HEK293 (cell line): ENCODE measurements around the gene APC2.

Source experiments
- AEBP2 ChIP-seq: fragments of 450-650 bp; formaldehyde crosslinking; IDR thresholded peaks from 2 replicates; pipeline ENCODE4 v1.5.1; 2016; ENCODE audit warnings: missing biosample characterization, missing genetic modification characterization, borderline replicate concordance
- BCL11A ChIP-seq: fragments of 450-650 bp; formaldehyde crosslinking; IDR thresholded peaks from 2 replicates; pipeline ENCODE4 v1.5.1; 2016; ENCODE audit warnings: low read depth, missing biosample characterization, missing genetic modification characterization
- CTCF ChIP-seq: fragments of 450-650 bp; formaldehyde crosslinking; IDR thresholded peaks from 2 replicates; pipeline ENCODE4 v1.5.1; 2016; ENCODE audit warnings: missing biosample characterization, missing genetic modification characterization
- GLIS1 ChIP-seq: fragments of 450-650 bp; formaldehyde crosslinking; IDR thresholded peaks from 2 replicates; pipeline ENCODE4 v1.5.1; 2016; ENCODE audit warnings: missing biosample characterization, missing genetic modification characterization
- GLIS2 ChIP-seq: fragments of 450-650 bp; formaldehyde crosslinking; IDR thresholded peaks from 2 replicates; pipeline ENCODE4 v1.5.1; 2016; ENCODE audit warnings: missing biosample characterization, missing genetic modification characterization
- KLF17 ChIP-seq: fragments of 450-650 bp; formaldehyde crosslinking; IDR thresholded peaks from 2 replicates; pipeline ENCODE4 v1.5.1; 2016; ENCODE audit warnings: missing biosample characterization, missing genetic modification characterization
- KLF9 ChIP-seq: fragments of 450-650 bp; formaldehyde crosslinking; IDR thresholded peaks from 2 replicates; pipeline ENCODE4 v1.5.1; 2016; ENCODE audit warnings: missing biosample characterization, missing genetic modification characterization, low read depth
- PATZ1 ChIP-seq: fragments of 450-650 bp; formaldehyde crosslinking; IDR thresholded peaks from 2 replicates; pipeline ENCODE4 v1.5.1; 2016; ENCODE audit warnings: missing biosample characterization, missing genetic modification characterization
- SCRT2 ChIP-seq: fragments of 450-650 bp; formaldehyde crosslinking; IDR thresholded peaks from 2 replicates; pipeline ENCODE4 v1.5.1; 2016; ENCODE audit warnings: missing biosample characterization, missing genetic modification characterization
- TRIM28 ChIP-seq: IDR thresholded peaks from 2 replicates; pipeline ENCODE4 v1.6.1; 2011; ENCODE audit warnings: low read length, control low read depth, borderline replicate concordance
- ZBTB44 ChIP-seq: fragments of 450-650 bp; IDR thresholded peaks from 2 replicates; pipeline ENCODE4 v1.5.1; 2018; ENCODE audit warnings: missing biosample characterization, mild to moderate bottlenecking, missing genetic modification characterization
- ZFP37 ChIP-seq: fragments of 450-650 bp; formaldehyde crosslinking; IDR thresholded peaks from 2 replicates; pipeline ENCODE4 v1.5.1; 2016; ENCODE audit warnings: missing biosample characterization, missing genetic modification characterization
- ZIC2 ChIP-seq: fragments of 450-650 bp; formaldehyde crosslinking; IDR thresholded peaks from 2 replicates; pipeline ENCODE4 v1.5.1; 2016; ENCODE audit warnings: missing biosample characterization, missing genetic modification characterization
- ZNF138 ChIP-seq: fragments of 450-650 bp; formaldehyde crosslinking; IDR thresholded peaks from 2 replicates; pipeline ENCODE4 v1.5.1; 2016; ENCODE audit warnings: missing biosample characterization, missing genetic modification characterization, borderline replicate concordance
- ZNF148 ChIP-seq: fragments of 450-650 bp; formaldehyde crosslinking; IDR thresholded peaks from 2 replicates; pipeline ENCODE4 v1.5.0; 2017; ENCODE audit warnings: missing biosample characterization, missing genetic modification characterization, borderline replicate concordance
- ZNF223 ChIP-seq: fragments of 450-650 bp; formaldehyde crosslinking; IDR thresholded peaks from 2 replicates; pipeline ENCODE4 v1.5.1; 2016; ENCODE audit warnings: missing biosample characterization, missing genetic modification characterization
- ZNF239 ChIP-seq: fragments of 450-650 bp; formaldehyde crosslinking; IDR thresholded peaks from 2 replicates; pipeline ENCODE4 v1.5.1; 2016; ENCODE audit warnings: missing biosample characterization, missing genetic modification characterization
- ZNF26 ChIP-seq: fragments of 450-650 bp; formaldehyde crosslinking; IDR thresholded peaks from 2 replicates; pipeline ENCODE4 v1.5.1; 2016; ENCODE audit warnings: missing biosample characterization, missing genetic modification characterization
- ZNF423 ChIP-seq: fragments of 450-650 bp; formaldehyde crosslinking; IDR thresholded peaks from 2 replicates; pipeline ENCODE4 v1.5.1; 2016; ENCODE audit warnings: missing biosample characterization, missing genetic modification characterization
- ZNF529 ChIP-seq: fragments of 450-650 bp; formaldehyde crosslinking; IDR thresholded peaks from 2 replicates; pipeline ENCODE4 v1.5.1; 2017; ENCODE audit warnings: missing genetic modification characterization, missing biosample characterization; ENCODE audit not compliant: insufficient replicate concordance
- ZNF555 ChIP-seq: fragments of 450-650 bp; formaldehyde crosslinking; conservative IDR thresholded peaks from 2 replicates; pipeline ENCODE4 v1.5.1; 2017; ENCODE audit warnings: missing biosample characterization, mild to moderate bottlenecking, missing genetic modification characterization, inconsistent platforms
- ZNF561 ChIP-seq: fragments of 450-650 bp; IDR thresholded peaks from 2 replicates; pipeline ENCODE4 v1.5.1; 2018; ENCODE audit warnings: missing biosample characterization, missing genetic modification characterization, borderline replicate concordance
- ZNF670 ChIP-seq: fragments of 450-650 bp; formaldehyde crosslinking; IDR thresholded peaks from 2 replicates; pipeline ENCODE4 v1.5.1; 2016; ENCODE audit warnings: missing biosample characterization, missing genetic modification characterization, low read depth

The APC2 gene

GRCh38 chr19:1438035-1438932 lies 11.6 kb upstream of the APC2 start, which contains the start of gene RPS15 (continued):
- peak; percentile 89; the same call in 1 of the 2 replicates for TF ChIP-seq KLF17 (tag by site-specific recombination)
- 0 out of 2 replicates have a peak, but pooled peaks have one; percentile 24 for TF ChIP-seq ZNF138 (tag by site-specific recombination)
- TF ChIP-seq ZNF670 (tag by site-specific recombination), result no peak
- peak; percentile 43; the same call in 1 of the 2 replicates for TF ChIP-seq TRIM28
- peak; percentile 90 for TF ChIP-seq KLF9
- TF ChIP-seq AEBP2 (tag by site-specific recombination), result no peak
- TF ChIP-seq BCL11A (tag by site-specific recombination), result no peak
- no peak for TF ChIP-seq ZNF555 (tag by site-specific recombination)
- peak; percentile 94; the same call in 1 of the 2 replicates for TF ChIP-seq ZFP37 (tag by site-specific recombination)
- no peak for TF ChIP-seq ZNF148 (tag by site-specific recombination)
- no peak for TF ChIP-seq ZNF529 (tag by site-specific recombination)
- no peak for TF ChIP-seq ZNF423 (tag by site-specific recombination)
- TF ChIP-seq SCRT2, result peak; percentile 92
- no peak for TF ChIP-seq ZNF26 (tag by site-specific recombination)
- TF ChIP-seq GLIS1 (tag by site-specific recombination), result peak; percentile 58
- TF ChIP-seq GLIS2, result no peak
- no peak for TF ChIP-seq ZNF223
- no peak for TF ChIP-seq ZIC2
- TF ChIP-seq ZNF561 (tag by site-specific recombination), result peak; percentile 56; the same call in 1 of the 2 replicates
- TF ChIP-seq PATZ1 (tag by site-specific recombination), result peak; percentile 62
- TF ChIP-seq CTCF, result peak; percentile 99
- TF ChIP-seq ZBTB44 (tag by site-specific recombination), result peak; percentile 54; the same call in 1 of the 2 replicates
- peak; percentile 87; the same call in 1 of the 2 replicates for TF ChIP-seq ZNF239
